NCI-H69 (cell line): ENCODE measurements around the gene ACE.

Experiments
- DNase-seq: peaks from one replicate; lab custom pipeline; 2025; lab: John Stamatoyannopoulos, UW

Gene ACE

DNA sequence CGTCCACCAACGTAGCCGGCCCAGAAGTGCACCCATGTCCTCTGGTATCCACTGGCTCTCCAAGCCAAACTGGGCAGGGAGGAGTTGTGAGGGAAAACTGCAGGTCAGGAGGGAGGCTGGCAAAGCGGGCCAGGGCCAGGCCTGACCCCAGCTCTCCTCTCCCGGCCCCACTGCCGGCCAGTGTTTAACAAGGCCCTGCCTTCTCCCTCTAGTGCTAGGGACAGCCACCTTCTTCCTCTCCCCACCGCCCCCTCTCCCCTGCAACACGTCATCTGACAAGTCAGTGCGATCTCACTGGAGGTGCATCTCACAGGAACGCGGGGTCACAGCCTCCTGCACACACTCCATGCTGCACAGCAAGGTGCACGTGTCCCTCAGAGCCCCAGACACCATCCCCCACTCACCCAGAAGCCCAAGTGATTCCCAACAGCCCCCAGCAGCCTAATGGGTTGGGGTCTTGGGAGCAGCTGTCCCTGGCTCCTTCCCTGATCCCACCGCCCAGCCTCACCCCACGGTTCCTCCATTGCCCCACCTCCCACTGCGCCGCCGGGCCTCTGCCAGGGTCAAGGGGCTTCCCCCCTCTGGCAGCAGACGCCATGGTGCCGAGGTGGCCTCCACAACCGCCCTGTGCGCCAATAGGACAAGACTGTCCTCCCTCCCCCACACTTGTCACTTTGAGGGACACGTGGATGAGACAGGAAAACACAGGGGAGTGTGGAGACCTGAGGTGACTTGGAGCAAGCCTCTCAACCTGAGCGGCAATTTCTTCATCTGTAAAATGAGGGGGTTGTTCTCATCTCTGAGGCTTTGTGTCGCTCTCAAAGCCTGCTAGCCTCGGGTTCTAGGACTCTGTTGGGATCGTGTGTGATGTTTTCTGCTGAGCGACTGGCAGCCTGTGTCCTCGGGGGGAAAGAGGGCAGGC lies 1.1 kb upstream of the ACE start:
- DNase-seq = no peak

DNA sequence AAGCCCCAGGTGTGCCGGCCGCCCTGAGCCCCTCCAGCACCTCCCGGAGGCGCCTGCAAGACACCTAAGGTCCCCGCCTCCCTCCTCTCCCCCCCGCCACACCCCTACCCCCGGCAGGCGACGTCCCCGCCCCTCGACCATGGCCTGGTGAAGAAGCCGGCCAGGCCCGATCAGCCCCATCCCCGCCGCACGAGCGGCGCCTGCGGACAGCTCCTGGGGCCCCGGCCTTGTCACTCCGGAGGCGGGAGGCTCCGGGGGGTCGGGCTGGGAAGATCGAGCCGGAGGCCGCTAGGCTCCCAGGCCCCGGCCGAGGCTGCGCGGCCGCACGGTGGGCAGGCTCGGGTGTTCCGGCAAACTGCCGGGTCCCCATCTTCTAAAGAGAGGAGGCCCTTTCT lies 405 bp upstream of the ACE start:
- DNase-seq = peak; percentile 74

DNA sequence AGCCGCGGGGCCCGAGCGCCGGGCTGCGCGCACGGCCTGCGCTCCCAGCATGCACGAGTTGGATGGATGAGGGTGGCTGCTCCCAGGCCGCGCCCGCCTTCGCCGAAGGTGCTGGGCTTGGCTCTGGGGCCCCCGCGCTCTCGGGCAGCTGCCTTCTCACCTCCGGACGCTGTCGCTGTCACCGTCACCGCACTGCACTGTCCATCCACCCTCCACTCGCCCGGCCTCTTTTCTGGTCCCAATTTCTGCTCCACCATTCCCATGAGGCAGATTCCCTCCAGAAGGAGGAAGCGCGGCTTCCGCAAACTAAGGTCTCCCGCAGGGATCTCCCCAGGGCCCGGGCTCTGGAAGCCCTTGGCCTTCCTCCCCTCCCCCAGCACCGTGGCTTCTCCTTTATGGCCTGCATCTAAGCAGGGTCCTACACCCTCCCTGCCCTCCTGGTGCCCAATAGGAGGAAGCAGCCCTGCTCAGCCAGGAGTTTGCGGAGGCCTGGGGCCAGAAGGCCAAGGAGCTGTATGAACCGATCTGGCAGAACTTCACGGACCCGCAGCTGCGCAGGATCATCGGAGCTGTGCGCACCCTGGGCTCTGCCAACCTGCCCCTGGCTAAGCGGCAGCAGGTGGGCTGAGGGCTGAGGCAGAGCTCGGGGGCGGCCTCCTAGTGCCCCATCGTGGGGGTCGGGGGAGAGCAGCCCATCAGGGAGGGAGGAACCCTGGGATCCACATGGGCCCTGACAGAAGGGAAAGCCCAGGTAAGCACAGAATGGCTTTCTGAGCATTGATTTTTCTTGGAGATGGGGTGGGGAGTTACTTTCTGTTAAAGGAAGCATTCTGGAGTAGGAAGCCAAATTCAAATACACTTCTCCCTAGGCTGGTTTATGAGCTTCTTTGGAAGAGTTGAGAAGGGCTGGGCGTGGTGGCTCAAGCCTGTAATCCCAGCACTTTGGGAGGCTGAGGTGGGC lies 899 bp downstream of the ACE start:
- peak; percentile 76 for DNase-seq

DNA sequence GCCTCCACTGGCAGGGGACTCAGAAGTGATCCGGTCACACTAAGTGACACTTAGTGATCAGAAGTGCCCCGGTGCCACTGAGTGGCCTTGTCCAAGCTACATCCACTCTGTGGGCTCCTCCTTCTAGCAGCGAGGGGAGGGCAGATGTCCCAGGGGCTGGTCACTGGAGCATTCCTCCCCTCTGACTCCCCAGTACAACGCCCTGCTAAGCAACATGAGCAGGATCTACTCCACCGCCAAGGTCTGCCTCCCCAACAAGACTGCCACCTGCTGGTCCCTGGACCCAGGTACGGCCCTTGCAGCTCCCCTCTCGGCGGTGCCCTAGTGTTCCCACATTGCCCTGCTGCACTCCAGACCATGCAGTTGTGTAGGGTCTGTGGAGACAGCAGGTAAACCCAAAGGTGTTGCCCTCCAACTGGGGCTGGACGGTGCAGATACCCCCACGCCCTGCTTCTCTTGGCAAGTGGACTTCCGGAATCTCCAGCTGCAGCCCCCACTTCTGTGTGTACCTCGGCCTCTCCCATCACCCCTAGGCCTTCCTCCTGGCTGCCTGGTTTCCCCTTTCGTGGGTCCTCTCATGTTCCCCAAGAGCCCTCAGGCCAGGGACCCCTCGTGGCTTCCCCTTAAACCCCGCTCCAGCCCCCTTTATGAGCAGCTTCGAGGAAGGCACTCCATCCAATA lies 2.1 kb downstream of the ACE start:
- peak; percentile 80 for DNase-seq

DNA sequence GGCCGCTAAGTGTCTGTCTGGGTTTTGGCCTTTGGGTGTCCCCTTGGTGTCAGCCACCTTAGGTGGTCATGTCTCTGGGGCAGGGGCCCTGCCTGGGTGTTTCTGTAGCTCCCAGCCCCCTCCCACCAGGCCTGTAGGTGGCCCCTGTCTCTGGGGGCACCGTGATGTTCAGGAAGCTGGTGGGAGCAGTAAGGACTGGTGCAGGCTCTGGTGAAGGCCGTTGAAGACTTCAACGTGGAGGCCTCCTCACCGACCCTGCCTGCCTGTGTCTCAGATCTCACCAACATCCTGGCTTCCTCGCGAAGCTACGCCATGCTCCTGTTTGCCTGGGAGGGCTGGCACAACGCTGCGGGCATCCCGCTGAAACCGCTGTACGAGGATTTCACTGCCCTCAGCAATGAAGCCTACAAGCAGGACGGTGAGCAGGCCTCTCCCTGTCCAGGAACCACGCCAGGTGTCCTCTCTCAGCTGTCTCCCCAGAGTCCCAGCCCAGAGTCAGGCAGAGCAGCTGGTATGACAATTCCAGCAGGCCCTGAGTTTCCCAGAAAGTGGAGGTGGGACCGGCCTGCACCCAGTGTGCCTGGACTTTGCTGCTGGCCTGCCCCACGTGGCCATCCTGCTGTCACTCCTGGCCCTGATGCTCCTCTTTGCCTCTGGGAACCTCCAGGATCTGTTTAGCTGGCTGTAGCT lies 2.8 kb downstream of the ACE start:
- peak; percentile 32 for DNase-seq

DNA sequence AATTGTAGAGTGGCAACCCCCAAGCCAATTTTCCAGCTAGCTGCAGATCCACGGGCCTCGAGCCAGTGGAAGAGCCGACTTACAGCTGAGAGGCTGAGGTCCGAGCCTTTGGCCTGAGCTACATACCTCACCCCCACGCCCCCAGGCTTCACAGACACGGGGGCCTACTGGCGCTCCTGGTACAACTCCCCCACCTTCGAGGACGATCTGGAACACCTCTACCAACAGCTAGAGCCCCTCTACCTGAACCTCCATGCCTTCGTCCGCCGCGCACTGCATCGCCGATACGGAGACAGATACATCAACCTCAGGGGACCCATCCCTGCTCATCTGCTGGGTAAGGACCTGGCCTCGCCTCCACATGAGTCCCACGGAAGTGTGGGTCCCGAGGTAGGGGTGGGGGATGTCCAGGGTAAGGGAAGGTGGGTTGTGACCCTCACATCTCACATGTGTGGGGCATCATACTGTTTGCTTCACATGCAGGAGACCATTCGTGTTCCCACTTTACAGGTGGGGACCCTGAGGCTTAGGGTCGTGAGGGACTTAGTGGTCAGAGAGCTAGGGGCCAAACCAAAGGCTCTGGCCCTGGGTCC lies 3.4 kb downstream of the ACE start:
- peak; percentile 32 for DNase-seq

DNA sequence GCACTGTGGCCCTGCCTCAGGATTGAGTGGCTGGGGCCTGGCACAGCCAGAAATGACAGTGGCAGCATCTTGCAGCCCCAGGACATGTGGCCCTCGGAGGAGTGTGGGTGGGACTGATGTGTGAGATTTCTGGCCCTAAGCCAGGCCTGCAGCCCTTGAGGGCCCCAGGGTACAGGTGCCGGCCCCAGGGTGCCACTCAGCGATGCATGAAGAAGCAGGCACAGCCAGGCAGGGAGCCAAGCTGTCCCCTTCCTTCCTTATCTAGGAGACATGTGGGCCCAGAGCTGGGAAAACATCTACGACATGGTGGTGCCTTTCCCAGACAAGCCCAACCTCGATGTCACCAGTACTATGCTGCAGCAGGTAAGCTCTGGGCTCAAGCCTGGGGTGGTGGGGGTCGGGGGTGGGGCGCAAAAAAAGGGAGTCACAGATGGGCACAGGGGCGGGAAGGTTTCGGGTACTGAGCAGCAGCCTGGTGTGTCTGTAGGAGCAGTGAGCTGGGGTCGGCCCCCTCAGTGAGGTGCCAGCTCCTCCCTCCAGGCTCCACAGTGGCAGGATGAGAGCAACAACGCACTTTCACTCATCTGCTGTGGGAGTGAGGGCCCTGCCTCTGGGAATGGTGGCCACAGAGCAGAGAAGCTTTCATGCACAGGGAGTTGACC lies 4.1 kb downstream of the ACE start:
- peak; percentile 97 for DNase-seq

DNA sequence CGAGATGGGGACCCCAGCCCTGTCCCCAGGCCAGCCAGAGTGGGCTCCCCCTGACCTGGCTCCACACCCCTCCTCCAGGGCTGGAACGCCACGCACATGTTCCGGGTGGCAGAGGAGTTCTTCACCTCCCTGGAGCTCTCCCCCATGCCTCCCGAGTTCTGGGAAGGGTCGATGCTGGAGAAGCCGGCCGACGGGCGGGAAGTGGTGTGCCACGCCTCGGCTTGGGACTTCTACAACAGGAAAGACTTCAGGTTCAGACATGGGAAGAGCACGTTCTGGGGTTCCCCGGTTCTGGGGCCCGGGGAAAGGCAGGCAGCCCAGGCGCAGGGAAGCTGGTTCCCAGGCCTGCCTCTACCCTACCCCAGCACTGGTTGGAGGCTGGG lies 4.6 kb downstream of the ACE start:
- no peak for DNase-seq

DNA sequence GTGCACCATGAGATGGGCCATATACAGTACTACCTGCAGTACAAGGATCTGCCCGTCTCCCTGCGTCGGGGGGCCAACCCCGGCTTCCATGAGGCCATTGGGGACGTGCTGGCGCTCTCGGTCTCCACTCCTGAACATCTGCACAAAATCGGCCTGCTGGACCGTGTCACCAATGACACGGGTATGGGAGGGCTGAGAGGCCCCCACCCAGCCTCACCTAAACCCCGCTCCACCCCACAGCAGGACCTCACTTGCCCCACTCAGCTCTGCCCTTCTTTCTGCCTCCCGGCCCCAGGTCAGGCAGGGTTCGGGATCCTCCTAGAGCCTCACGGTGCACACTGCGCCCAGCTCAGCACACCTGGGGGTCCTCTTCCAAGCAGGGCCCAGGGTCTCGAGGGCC lies 5.6 kb downstream of the ACE start:
- no peak for DNase-seq

DNA sequence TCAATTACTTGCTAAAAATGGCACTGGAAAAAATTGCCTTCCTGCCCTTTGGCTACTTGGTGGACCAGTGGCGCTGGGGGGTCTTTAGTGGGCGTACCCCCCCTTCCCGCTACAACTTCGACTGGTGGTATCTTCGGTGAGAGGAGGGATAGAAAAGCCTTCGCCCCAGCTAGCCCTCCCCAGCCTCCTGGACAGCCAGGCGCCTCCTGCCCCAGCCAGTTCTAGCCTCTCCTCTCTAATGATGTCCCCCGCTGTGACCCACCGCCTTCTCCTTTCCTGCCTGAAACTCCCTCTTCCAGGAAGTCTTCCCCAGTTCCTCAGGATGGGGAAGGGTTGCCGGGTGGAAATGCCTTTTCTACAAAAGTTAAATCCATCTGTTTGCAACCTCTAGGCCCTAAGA lies 6.2 kb downstream of the ACE start:
- peak; percentile 60 for DNase-seq

DNA sequence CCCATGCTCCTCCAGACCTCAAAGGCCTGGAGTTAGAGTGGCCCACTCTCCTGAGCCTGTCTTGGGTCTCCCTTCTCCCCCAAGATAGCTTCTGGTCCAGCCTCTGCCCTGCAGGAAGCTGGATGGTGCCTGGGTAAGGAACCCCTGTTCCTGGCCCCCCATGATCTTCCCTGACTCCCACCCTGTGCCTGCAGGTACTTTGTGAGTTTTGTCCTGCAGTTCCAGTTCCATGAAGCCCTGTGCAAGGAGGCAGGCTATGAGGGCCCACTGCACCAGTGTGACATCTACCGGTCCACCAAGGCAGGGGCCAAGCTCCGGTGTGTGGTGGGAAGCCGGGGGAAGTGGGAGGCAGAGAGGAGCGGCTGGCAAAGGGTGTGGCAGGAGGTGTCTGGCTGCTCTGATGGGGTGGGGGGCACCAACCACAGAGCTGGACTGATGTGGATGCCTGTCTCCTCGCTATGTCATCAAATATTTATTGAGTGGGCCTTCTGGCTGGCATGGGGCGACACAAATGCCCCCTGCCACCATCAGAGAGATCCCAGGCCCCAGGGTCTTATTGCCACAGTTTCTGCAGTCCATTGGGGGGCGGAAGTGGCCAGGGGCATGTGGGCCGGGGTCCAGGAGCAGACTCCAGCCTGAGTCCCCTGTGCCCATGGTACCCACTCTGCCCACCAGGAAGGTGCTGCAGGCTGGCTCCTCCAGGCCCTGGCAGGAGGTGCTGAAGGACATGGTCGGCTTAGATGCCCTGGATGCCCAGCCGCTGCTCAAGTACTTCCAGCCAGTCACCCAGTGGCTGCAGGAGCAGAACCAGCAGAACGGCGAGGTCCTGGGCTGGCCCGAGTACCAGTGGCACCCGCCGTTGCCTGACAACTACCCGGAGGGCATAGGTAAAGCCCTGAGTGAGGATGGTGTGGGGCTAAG lies 7.1 kb downstream of the ACE start:
- DNase-seq = no peak

DNA sequence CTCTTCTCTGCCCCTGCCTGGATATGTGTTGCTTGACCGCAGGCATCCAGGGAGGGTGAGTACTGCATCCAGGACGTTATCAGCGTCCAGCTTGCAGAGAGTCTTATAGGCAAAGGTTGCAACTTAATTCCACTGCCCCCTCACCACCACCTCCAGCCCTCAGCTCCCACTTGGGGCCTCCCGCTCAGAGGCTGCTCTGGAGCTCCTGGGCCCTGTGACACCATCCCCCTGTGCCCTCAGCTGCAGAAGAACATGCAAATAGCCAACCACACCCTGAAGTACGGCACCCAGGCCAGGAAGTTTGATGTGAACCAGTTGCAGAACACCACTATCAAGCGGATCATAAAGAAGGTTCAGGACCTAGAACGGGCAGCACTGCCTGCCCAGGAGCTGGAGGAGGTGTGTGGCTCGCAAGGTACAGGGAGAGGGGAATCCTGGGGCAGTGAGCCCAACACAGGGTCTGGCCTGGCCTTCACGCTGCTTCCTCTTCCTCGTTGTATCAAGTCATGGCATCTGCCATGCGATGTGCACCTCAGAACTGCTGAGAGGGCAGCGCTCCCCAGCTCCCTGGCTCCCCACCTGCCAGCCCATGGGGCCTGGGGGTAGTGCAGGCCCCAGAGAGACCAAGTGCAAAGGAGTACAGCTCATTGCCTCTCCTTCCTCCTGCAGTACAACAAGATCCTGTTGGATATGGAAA lies 9.6 kb downstream of the ACE start:
- DNase-seq = no peak

DNA sequence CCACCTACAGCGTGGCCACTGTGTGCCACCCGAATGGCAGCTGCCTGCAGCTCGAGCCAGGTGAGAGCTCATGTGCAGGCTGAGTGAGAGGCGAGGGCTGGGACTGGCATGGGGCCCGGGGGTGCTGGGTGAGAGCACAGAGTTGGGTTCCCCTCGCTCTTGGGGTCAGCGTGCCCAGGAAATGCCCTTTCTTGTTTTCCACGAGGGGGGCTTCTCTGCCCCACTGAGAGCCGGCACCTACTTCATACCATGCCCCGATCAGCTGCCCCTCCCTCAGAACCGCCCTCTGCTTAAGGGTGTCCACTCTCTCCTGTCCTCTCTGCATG lies 10.1 kb downstream of the ACE start:
- no peak for DNase-seq

DNA sequence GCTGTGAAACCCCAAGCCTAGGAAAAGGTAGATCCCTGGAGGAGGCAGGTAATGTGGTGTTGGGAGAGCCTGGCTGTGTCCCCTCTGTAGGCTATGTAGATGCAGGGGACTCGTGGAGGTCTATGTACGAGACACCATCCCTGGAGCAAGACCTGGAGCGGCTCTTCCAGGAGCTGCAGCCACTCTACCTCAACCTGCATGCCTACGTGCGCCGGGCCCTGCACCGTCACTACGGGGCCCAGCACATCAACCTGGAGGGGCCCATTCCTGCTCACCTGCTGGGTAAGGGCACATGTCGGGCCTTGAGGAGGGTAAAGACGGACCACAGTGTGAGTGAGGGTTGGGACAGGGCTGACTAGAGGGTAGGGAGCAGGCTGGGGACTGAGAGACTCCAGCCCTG lies 12.0 kb downstream of the ACE start:
- DNase-seq = no peak

DNA sequence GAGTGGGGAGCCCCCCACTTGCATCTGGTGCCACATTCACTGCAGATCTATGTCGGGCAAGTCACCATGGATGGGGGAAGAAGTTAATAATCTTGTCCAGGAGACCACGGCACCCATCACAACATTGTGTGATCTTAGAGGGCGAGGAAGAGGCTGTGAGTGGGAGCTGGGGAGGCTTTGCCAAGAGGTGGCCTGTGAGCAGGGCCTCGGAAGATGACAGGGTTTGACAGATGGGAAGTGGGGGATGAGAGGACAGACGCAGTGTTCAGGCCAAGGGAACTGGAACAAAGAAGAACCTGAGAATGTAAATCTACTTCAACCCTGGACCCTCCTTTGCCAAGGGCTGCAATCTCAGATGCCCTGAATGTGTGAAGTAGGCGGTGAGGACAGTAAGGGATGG lies 12.4 kb downstream of the ACE start:
- no peak for DNase-seq

DNA sequence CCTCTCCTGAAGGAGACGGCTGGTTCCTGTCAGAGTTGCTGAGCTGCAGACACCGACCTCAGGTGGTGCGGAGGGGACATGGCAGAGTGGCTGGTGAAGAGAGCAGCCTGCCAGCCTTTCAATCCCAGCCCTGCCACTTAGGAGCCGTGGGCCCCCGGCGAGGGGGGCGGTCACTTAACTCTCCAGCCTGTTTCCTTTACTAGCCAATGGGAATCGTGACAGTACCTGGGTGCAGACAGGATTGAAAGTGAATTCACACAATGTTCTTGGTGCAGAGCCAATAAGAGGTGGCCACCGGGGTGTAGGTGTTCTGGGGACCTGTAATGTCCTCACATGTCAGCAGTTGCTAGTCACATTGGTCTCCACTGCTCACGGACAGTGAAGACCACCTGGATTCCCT lies 13.5 kb downstream of the ACE start:
- peak; percentile 75 for DNase-seq

DNA sequence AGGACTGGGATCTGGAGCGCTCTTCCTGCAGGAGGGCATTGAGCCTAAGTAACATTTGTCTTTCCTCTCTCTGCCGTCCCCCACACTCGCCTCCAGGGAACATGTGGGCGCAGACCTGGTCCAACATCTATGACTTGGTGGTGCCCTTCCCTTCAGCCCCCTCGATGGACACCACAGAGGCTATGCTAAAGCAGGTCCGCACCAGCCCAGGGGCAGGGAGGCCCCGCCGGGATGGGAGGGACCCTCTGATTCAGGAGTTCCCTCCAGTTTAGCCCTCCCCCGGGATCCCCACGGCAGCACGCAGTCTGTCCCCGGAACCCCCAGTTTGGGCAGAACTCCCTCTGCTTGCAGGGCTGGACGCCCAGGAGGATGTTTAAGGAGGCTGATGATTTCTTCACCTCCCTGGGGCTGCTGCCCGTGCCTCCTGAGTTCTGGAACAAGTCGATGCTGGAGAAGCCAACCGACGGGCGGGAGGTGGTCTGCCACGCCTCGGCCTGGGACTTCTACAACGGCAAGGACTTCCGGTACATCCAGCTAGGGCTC lies 14.1 kb downstream of the ACE start:
- no peak for DNase-seq

DNA sequence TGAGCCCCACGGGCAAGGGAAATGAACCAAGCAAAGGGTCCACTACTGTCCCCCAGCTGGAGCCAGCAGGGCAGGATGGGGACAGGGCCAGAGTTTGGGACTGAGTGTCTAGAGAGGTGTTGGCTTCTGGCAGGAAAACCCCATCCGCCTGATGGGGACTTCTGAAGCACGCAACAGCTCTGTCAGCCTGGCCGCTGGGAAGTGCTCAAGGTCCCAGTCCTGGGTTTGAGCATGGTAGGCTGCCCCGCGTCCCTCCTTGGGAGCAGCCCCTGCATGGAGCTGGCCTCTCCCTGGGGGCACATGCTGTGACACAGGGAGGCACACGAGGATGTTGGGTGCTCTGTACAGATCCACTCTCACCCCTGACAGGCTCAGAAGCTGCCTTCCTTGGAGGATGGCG lies 14.6 kb downstream of the ACE start:
- DNase-seq = no peak
